HCT116 (cell line): ENCODE data around the gene SMCO1. TPM values are rescaled to one million over a fixed set of nuclear protein-coding genes. Genes with fewer than 3 reads are reported as not detected.

Source experiments
- ATAC-seq: fragments of 200-7000 bp; cut with Tn5 transposase; 2 replicates; pipeline ENCODE4 v1.9.1; 2020; ENCODE audit warnings: mild to moderate bottlenecking, moderate library complexity
- BruUV-seq: library from RNA; stranded (reverse); fragments of 400-500 nt; replicated peaks from 2 replicates; lab custom pipeline; 2021; lab: Mats Ljungman, UMichigan
- CTCF ChIA-PET: fragments of 300-600 bp; sonication (Branson Sonifier 250); formaldehyde crosslinking; loops from one replicate; lab custom pipeline; 2021; ENCODE audit warnings: antibody characterized with exemption; lab: Charles Lee
- POLR2A ChIA-PET: fragments of 300-600, 350-600 bp; sonication (Branson Sonifier 250); formaldehyde crosslinking; loops from one replicate; lab custom pipeline; 2021; ENCODE audit warnings: antibody characterized with exemption; lab: Charles Lee
- RAD21 ChIA-PET, 2 experiments: fragments of 300-600 bp; sonication (Branson Sonifier 250); formaldehyde crosslinking; loops; one replicate each; lab custom pipeline; 2023; ENCODE audit warnings: low total read pairs in 2 of 2; ENCODE audit not compliant: uncharacterized antibody in 2 of 2, unreplicated experiment in 2 of 2, low non-redundant PET in 1 of 2; lab: Charles Lee
- DNase-seq: peaks from one replicate; pipeline ENCODE4 v3.0.0-alpha.2; 2010; ENCODE audit warnings: low read depth, low spot score
- H2AFZ ChIP-seq: fragments of 200-600 bp; shearing (Covaris generic), sonication (generic); 2 replicates; pipeline ENCODE4 v1.6.1; 2017; ENCODE audit warnings: low read depth, mixed run types, mixed read lengths, antibody characterized with exemption, low read length; ENCODE audit not compliant: poor library complexity, severe bottlenecking
- H3K27ac ChIP-seq: 2 replicates; pipeline ENCODE4 v1.5.1; 2012; ENCODE audit warnings: low read depth, low read length
- H3K27me3 ChIP-seq: fragments of 200-600 bp; sonication (generic); 2 replicates; pipeline ENCODE4 v1.6.1; 2016; ENCODE audit warnings: mixed run types, low read length, mixed read lengths; ENCODE audit not compliant: insufficient read depth
- H3K36me3 ChIP-seq, 2 experiments: fragments of 200-500 bp in 1 of 2; fragments of 200-600 bp in 1 of 2; sonication (Bioruptor generic) in 1 of 2; sonication (generic) in 1 of 2; 2 replicates each; pipeline versions ENCODE4 v1.5.1 to v1.6.1; 2014 to 2016; ENCODE audit warnings: low read length in 2 of 2, inconsistent platforms in 1 of 2, mixed read lengths in 1 of 2, mixed run types in 1 of 2; ENCODE audit not compliant: insufficient read depth in 2 of 2, control insufficient read depth in 1 of 2
- H3K4me1 ChIP-seq, 2 experiments: fragments of 200-600 bp in 1 of 2; sonication (generic) in 1 of 2; 2 replicates each; pipeline versions ENCODE4 v1.5.1 to v1.6.1; 2012 to 2017; ENCODE audit warnings: low read length in 2 of 2, inconsistent platforms in 1 of 2, mild to moderate bottlenecking in 1 of 2, mixed read lengths in 1 of 2, mixed run types in 1 of 2, moderate library complexity in 1 of 2; ENCODE audit not compliant: insufficient read depth in 2 of 2, control insufficient read depth in 1 of 2
- H3K4me2 ChIP-seq: fragments of 200-600 bp; sonication (generic); 2 replicates; pipeline ENCODE4 v1.6.1; 2017; ENCODE audit warnings: mixed run types, low read length, mixed read lengths
- H3K4me3 ChIP-seq, 2 experiments: fragments of 200-600 bp in 1 of 2; sonication (generic) in 1 of 2; replicated peaks in 1 of 2; 2 replicates each; pipeline ENCODE4 v1.5.1; 2011 to 2016; ENCODE audit warnings: low read length in 2 of 2, control low read depth in 1 of 2, low read depth in 1 of 2, mild to moderate bottlenecking in 1 of 2, mixed read lengths in 1 of 2, mixed run types in 1 of 2
- H3K79me2 ChIP-seq: fragments of 200-600 bp; sonication (generic); 2 replicates; pipeline ENCODE4 v1.6.1; 2017; ENCODE audit warnings: mild to moderate bottlenecking, mixed run types, low read length, moderate library complexity, mixed read lengths; ENCODE audit not compliant: insufficient read depth
- H3K9ac ChIP-seq: fragments of 200-600 bp; sonication (generic); 2 replicates; pipeline ENCODE4 v1.6.1; 2016; ENCODE audit warnings: low read length, mixed read lengths
- H3K9me2 ChIP-seq: fragments of 200-600 bp; sonication (generic), shearing (Covaris generic); 2 replicates; pipeline ENCODE4 v1.6.1; 2017; ENCODE audit warnings: mixed run types, mild to moderate bottlenecking, moderate library complexity; ENCODE audit not compliant: insufficient read depth
- H3K9me3 ChIP-seq, 2 experiments: fragments of 200-500 bp in 1 of 2; fragments of 200-600 bp in 1 of 2; sonication (Bioruptor generic) in 1 of 2; sonication (generic) in 1 of 2; 2 replicates each; pipeline ENCODE4 v1.6.1; 2014 to 2017; ENCODE audit warnings: low read length in 2 of 2, mixed read lengths in 2 of 2, inconsistent platforms in 1 of 2, low read depth in 1 of 2, mild to moderate bottlenecking in 1 of 2, mixed run types in 1 of 2, moderate library complexity in 1 of 2; ENCODE audit not compliant: control insufficient read depth in 1 of 2, insufficient read depth in 1 of 2
- H4K20me1 ChIP-seq: fragments of 200-600 bp; sonication (generic), shearing (Covaris generic); 2 replicates; pipeline ENCODE4 v1.6.1; 2017; ENCODE audit warnings: mixed run types, mild to moderate bottlenecking, moderate library complexity; ENCODE audit not compliant: insufficient read depth
- CEBPB ChIP-seq: IDR thresholded peaks from 2 replicates; pipeline ENCODE4 v1.6.1; 2012; ENCODE audit warnings: low read depth
- EGR1 ChIP-seq: IDR thresholded peaks from 2 replicates; pipeline ENCODE4 v1.6.1; 2012; ENCODE audit warnings: low read depth
- ELF1 ChIP-seq: IDR thresholded peaks from 2 replicates; pipeline ENCODE4 v1.6.1; 2012; ENCODE audit warnings: low read depth, borderline replicate concordance
- EZH2 ChIP-seq: fragments of 200-600 bp; sonication (generic); IDR thresholded peaks from 2 replicates; pipeline ENCODE4 v1.6.1; 2017; ENCODE audit warnings: antibody characterized with exemption, mixed run types
- EZH2phosphoT487 ChIP-seq: fragments of 200-600 bp; IDR thresholded peaks from 2 replicates; pipeline ENCODE4 v1.6.1; 2018; ENCODE audit warnings: antibody characterized with exemption, borderline replicate concordance
- FOSL1 ChIP-seq: IDR thresholded peaks from 2 replicates; pipeline ENCODE4 v1.6.1; 2012; ENCODE audit warnings: low read depth
- JUND ChIP-seq: IDR thresholded peaks from 2 replicates; pipeline ENCODE4 v1.6.1; 2012
- MAX ChIP-seq: IDR thresholded peaks from 2 replicates; pipeline ENCODE4 v1.6.1; 2012
- POLR2A ChIP-seq: IDR thresholded peaks from 2 replicates; pipeline ENCODE4 v1.7.0; 2011; ENCODE audit warnings: borderline replicate concordance; ENCODE audit not compliant: insufficient read depth, insufficient read length; ENCODE audit errors: extremely low read depth
- POLR2AphosphoS5 ChIP-seq: IDR thresholded peaks from 2 replicates; pipeline ENCODE4 v1.6.1; 2011; ENCODE audit warnings: mild to moderate bottlenecking, low read depth, low read length, moderate library complexity
- RAD21 ChIP-seq: IDR thresholded peaks from 2 replicates; pipeline ENCODE4 v1.6.1; 2012; ENCODE audit warnings: low read depth, mild to moderate bottlenecking
- SP1 ChIP-seq: IDR thresholded peaks from 2 replicates; pipeline ENCODE4 v1.6.1; 2012; ENCODE audit warnings: low read depth
- SRF ChIP-seq: IDR thresholded peaks from 2 replicates; pipeline ENCODE4 v1.6.1; 2012; ENCODE audit warnings: low read depth
- TCF7L2 ChIP-seq: IDR thresholded peaks from 2 replicates; pipeline ENCODE4 v1.7.0; 2011; ENCODE audit warnings: borderline replicate concordance, inconsistent platforms; ENCODE audit not compliant: insufficient read depth, insufficient read length; ENCODE audit errors: extremely low read depth
- YY1 ChIP-seq: IDR thresholded peaks from 2 replicates; pipeline ENCODE4 v1.6.1; 2011; ENCODE audit warnings: low read length, low read depth, moderate library complexity, mild to moderate bottlenecking; ENCODE audit not compliant: insufficient replicate concordance; ENCODE audit errors: extremely low read depth
- ZBTB33 ChIP-seq: IDR thresholded peaks from 2 replicates; pipeline ENCODE4 v1.6.1; 2011; ENCODE audit warnings: mild to moderate bottlenecking, low read length, moderate library complexity; ENCODE audit not compliant: insufficient replicate concordance; ENCODE audit errors: extremely low read depth
- ZNF274 ChIP-seq: fragments of 200-500 bp; sonication (Bioruptor generic); IDR thresholded peaks from 2 replicates; pipeline ENCODE4 v1.6.1; 2014; ENCODE audit warnings: mild to moderate bottlenecking, low read depth, low read length, inconsistent platforms
- intact Hi-C: fragments of 100-400 bp; cut with micrococcal nuclease; formaldehyde crosslinking; loops from 2 replicates; pipeline ENCODE4 v1.10.0; 2022
- total RNA-seq: library from RNA; stranded (reverse); gene quantifications from one replicate; pipeline ENCODE4 v1.2.1, GENCODE V29; 2021; ENCODE audit not compliant: unreplicated experiment
- TF ChIP-seq, protein P1 (sequence below), 3 experiments: fragments of 200-600 bp in 1 of 3; sonication (generic) in 1 of 3; IDR thresholded peaks in 2 of 3; conservative IDR thresholded peaks in 1 of 3; 2 replicates each; pipeline ENCODE4 v1.5.1; 2012 to 2017; ENCODE audit warnings: low read depth in 2 of 3, low read length in 2 of 3, antibody characterized with exemption in 1 of 3, borderline replicate concordance in 1 of 3, control low read depth in 1 of 3, mild to moderate bottlenecking in 1 of 3, mixed read lengths in 1 of 3, mixed run types in 1 of 3, moderate library complexity in 1 of 3; ENCODE audit not compliant: insufficient read depth in 1 of 3

Gene SMCO1
- total RNA-seq, 1 experiment from 2014 or later = not detected

DNA sequence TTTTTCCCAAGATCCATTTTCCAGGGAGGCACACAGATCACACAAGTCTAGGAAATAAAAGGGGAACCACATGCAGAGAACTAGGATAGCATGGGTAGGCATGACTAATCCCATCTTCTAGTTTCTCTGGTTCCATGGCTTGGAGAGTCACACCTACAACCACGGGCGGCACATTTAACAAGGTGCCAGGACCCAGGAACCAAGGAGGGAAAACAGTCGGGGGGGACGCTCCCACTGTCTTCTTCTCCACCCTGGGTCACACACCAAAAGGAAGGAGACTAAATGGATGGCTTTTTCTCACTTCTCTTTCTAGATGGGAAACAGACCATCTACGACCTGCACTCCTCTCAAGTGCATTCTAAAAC lies 4.6 kb upstream of the SMCO1 start:
- Histone ChIP-seq H3K4me2 (no peak overlapping the region), H3K27me3 (no peaks in the 10 kb centered on the region), H2AFZ (peak overlapping the region; percentile 91), H3K27ac (no peak overlapping the region), H3K9me3 (no peaks in the 10 kb centered on the region), H3K4me3 (no peak overlapping the region), H3K9me2 (no peaks in the 10 kb centered on the region), H3K79me2 (no peaks in the 10 kb centered on the region), H4K20me1 (no peaks in the 10 kb centered on the region), H3K9ac (no peak overlapping the region), H3K36me3 (no peaks in the 10 kb centered on the region), H3K4me1 (peaks cover 2 to 7% of the 10 kb centered on the region in 2 experiments; a peak in 2 of 4 replicates)
- ChIA-PET POLR2A (no interaction called here), RAD21 (interaction anchor here (0.5 to 1.5 kb wide), 4 partner anchors 33 to 320 kb away, joined by 3 to 5 read pairs (median 4); no protein-coding TSS in a partner anchor), CTCF (interaction anchor here (0.5 to 2.9 kb wide), 11 partner anchors 9 to 660 kb away, joined by 3 to 14 read pairs (median 6); no protein-coding TSS in a partner anchor)
- no peak for DNase-seq
- intact Hi-C loops = loop anchor here (1.0 to 10.0 kb wide), 6 partner anchors 33 to 665 kb away; no protein-coding TSS in a partner anchor
- no peak for ATAC-seq
- BruUV-seq = no TSS peak
- no peak for TF ChIP-seq TCF7L2
- no peak for TF ChIP-seq POLR2A
- no peak for TF ChIP-seq EGR1
- no peak for TF ChIP-seq POLR2AphosphoS5
- TF ChIP-seq EZH2phosphoT487 = no peak
- no peak for TF ChIP-seq ZBTB33
- TF ChIP-seq JUND = no peak
- no peak for TF ChIP-seq SP1
- no peak for TF ChIP-seq FOSL1
- no peak for TF ChIP-seq ZNF274
- TF ChIP-seq ELF1 = no peak
- no peak for TF ChIP-seq CEBPB
- no peak for TF ChIP-seq MAX
- TF ChIP-seq SRF = no peak
- no peak for TF ChIP-seq EZH2
- TF ChIP-seq, protein P1, sequence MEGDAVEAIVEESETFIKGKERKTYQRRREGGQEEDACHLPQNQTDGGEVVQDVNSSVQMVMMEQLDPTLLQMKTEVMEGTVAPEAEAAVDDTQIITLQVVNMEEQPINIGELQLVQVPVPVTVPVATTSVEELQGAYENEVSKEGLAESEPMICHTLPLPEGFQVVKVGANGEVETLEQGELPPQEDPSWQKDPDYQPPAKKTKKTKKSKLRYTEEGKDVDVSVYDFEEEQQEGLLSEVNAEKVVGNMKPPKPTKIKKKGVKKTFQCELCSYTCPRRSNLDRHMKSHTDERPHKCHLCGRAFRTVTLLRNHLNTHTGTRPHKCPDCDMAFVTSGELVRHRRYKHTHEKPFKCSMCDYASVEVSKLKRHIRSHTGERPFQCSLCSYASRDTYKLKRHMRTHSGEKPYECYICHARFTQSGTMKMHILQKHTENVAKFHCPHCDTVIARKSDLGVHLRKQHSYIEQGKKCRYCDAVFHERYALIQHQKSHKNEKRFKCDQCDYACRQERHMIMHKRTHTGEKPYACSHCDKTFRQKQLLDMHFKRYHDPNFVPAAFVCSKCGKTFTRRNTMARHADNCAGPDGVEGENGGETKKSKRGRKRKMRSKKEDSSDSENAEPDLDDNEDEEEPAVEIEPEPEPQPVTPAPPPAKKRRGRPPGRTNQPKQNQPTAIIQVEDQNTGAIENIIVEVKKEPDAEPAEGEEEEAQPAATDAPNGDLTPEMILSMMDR (IDR thresholded peaks at IDR 0.05 in 2 of 3, conservative IDR thresholded peaks at IDR 0.05 in 1 of 3; ENCODE audit: borderline replicate concordance in 1 of 3, insufficient read depth in 1 of 3, low read depth in 2 of 3, low read length in 2 of 3) = no peak
- TF ChIP-seq YY1 = no peak
- TF ChIP-seq RAD21 = no peak
